OCI-LY1 (cell line): ENCODE results near the gene PIGR.

Experiments used
- H2AFZ ChIP-seq: fragments of 200-600 bp; sonication (generic), shearing (Covaris generic); 2 replicates; pipeline ENCODE4 v1.6.0; 2014; ENCODE audit warnings: antibody characterized with exemption, mild to moderate bottlenecking, low read length
- H3F3A ChIP-seq: fragments of 200-600 bp; sonication (generic), shearing (Covaris generic); 2 replicates; pipeline ENCODE4 v1.6.0; 2014; ENCODE audit warnings: mild to moderate bottlenecking, antibody characterized with exemption, low read length, moderate library complexity; ENCODE audit not compliant: insufficient read depth
- H3K27ac ChIP-seq: fragments of 200-600 bp; sonication (generic); 2 replicates; pipeline ENCODE4 v1.5.1; 2014; ENCODE audit warnings: low read length, mixed run types, mild to moderate bottlenecking, low read depth; ENCODE audit not compliant: poor library complexity, severe bottlenecking
- H3K27me3 ChIP-seq: fragments of 200-600 bp; sonication (generic); 2 replicates; pipeline ENCODE4 v1.6.0; 2014; ENCODE audit warnings: antibody characterized with exemption, mild to moderate bottlenecking, low read length, moderate library complexity; ENCODE audit not compliant: insufficient read depth
- H3K36me3 ChIP-seq: fragments of 200-600 bp; sonication (generic); 2 replicates; pipeline ENCODE4 v1.6.1; 2014; ENCODE audit warnings: mild to moderate bottlenecking, antibody characterized with exemption, low read length, moderate library complexity, mixed read lengths; ENCODE audit not compliant: insufficient read depth
- H3K4me1 ChIP-seq: fragments of 200-600 bp; sonication (generic); 2 replicates; pipeline ENCODE4 v1.5.1; 2014; ENCODE audit warnings: mild to moderate bottlenecking, low read length, moderate library complexity; ENCODE audit not compliant: insufficient read depth, severe bottlenecking
- H3K4me2 ChIP-seq: fragments of 200-600 bp; sonication (generic), shearing (Covaris generic); 2 replicates; pipeline ENCODE4 v1.6.1; 2014; ENCODE audit warnings: low read length
- H3K4me3 ChIP-seq: fragments of 200-600 bp; sonication (generic); 2 replicates; pipeline ENCODE4 v1.5.1; 2014; ENCODE audit warnings: low read length, low read depth, mild to moderate bottlenecking, mixed read lengths; ENCODE audit not compliant: poor library complexity, severe bottlenecking
- H3K79me2 ChIP-seq: fragments of 200-600 bp; shearing (Covaris generic); 2 replicates; pipeline ENCODE4 v1.6.1; 2016; ENCODE audit warnings: mixed run types, low read length, mixed read lengths; ENCODE audit not compliant: insufficient read depth
- H3K9ac ChIP-seq: fragments of 200-600 bp; sonication (generic), shearing (Covaris generic); 2 replicates; pipeline ENCODE4 v1.6.1; 2014; ENCODE audit warnings: mild to moderate bottlenecking, low read length, mixed read lengths
- H3K9me2 ChIP-seq: fragments of 200-600 bp; sonication (generic), shearing (Covaris generic); 2 replicates; pipeline ENCODE4 v1.6.1; 2014; ENCODE audit warnings: low read depth, mild to moderate bottlenecking, low read length, mixed read lengths
- H3K9me3 ChIP-seq: fragments of 200-600 bp; shearing (Covaris generic); 2 replicates; pipeline ENCODE4 v1.6.1; 2014; ENCODE audit warnings: low read length, mixed read lengths
- H4K20me1 ChIP-seq: fragments of 200-600 bp; sonication (generic), shearing (Covaris generic); 2 replicates; pipeline ENCODE4 v1.6.0; 2016; ENCODE audit warnings: mild to moderate bottlenecking, low read length; ENCODE audit not compliant: insufficient read depth
- CTCF ChIP-seq: fragments of 200-600 bp; sonication (generic), shearing (Covaris generic); IDR thresholded peaks from 2 replicates; pipeline ENCODE4 v1.5.1; 2017; ENCODE audit warnings: mild to moderate bottlenecking, antibody characterized with exemption, low read length, moderate library complexity, mixed read lengths
- EZH2 ChIP-seq: fragments of 200-600 bp; sonication (generic), shearing (Covaris generic); IDR thresholded peaks from 2 replicates; pipeline ENCODE4 v1.8.0; 2017; ENCODE audit warnings: borderline replicate concordance, mixed run types, mild to moderate bottlenecking, antibody characterized with exemption, low read length, moderate library complexity, mixed read lengths

Gene PIGR

GRCh38 chr1:206909161-206909882, 36.9 kb downstream of the PIGR start:
- H4K20me1 ChIP-seq, result no peaks in the 10 kb centered on the region
- no peaks in the 10 kb centered on the region for H3K9me3 ChIP-seq
- H3K79me2 ChIP-seq, result no peaks in the 10 kb centered on the region
- no peaks in the 10 kb centered on the region for H3F3A ChIP-seq
- H3K4me2 ChIP-seq, result peak overlapping the region; percentile 39; the same call in 1 of the 2 replicates
- no peak overlapping the region for H3K9ac ChIP-seq
- peak overlapping the region; percentile 26 for H3K4me3 ChIP-seq
- no peaks in the 10 kb centered on the region for H3K36me3 ChIP-seq
- no peak overlapping the region for H3K27ac ChIP-seq
- TF ChIP-seq CTCF (no peak), EZH2 (no peak)
- peaks cover 14% of the 10 kb centered on the region for H3K4me1 ChIP-seq
- H3K27me3 ChIP-seq, result no peaks in the 10 kb centered on the region
- H3K9me2 ChIP-seq, result no peaks in the 10 kb centered on the region
- H2AFZ ChIP-seq, result no peak overlapping the region

- Histone ChIP-seq H4K20me1 (no peaks in the 10 kb centered on the region), H3F3A (no peaks in the 10 kb centered on the region), H3K36me3 (no peaks in the 10 kb centered on the region), H3K4me1 (peaks cover 14% of the 10 kb centered on the region), H3K4me3 (no peak overlapping the region), H3K4me2 (no peak overlapping the region), H3K9me2 (no peaks in the 10 kb centered on the region), H3K9ac (no peak overlapping the region), H3K27ac (no peak overlapping the region), H3K27me3 (no peaks in the 10 kb centered on the region), H3K9me3 (no peaks in the 10 kb centered on the region), H2AFZ (no peak overlapping the region), H3K79me2 (no peaks in the 10 kb centered on the region)
- TF ChIP-seq EZH2, result no peak
- no peak for TF ChIP-seq CTCF
These were observed 38.2 kb downstream of the PIGR start for GRCh38 chr1:206908038-206908437.

DNA sequence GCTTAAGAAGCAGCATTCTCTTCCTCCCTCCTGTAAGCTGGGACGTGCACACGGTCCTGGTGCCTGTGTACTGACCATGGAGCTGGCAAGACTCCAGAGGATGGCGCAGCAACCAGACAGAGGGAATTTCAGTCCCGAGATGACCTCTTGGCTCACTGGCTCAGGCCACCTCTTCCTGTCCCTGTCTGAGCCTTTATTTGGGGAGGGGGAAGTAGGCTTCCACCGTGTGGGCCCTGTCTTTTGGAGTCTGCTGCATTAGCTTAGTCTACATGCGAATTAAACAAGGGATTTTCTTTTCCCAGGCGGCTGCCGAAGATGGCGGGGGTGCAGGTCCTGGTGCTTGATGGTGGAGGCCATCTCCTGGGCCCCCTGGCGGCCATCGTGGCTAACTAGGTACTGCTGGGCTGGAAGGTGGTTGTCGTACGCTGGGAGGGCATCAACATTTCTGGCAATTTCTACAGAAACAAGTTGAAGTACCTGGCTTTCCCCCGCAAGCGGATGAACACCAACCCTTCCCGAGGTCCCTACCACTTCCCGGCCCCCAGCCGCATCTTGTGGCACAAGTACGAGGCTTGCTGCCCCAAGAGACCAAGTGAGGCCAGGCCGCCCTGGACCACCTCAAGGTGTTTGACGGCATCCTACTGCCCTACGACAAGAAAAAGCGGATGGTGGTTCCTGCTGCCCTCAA, 38.8 kb downstream of the PIGR start:
- no peaks in the 10 kb centered on the region for H3K27me3 ChIP-seq
- TF ChIP-seq EZH2 (no peak), CTCF (peak; percentile 23; the same call in 1 of the 2 replicates)
- no peaks in the 10 kb centered on the region for H4K20me1 ChIP-seq
- no peak overlapping the region for H2AFZ ChIP-seq
- no peak overlapping the region for H3K9ac ChIP-seq
- no peak overlapping the region for H3K4me2 ChIP-seq
- H3K36me3 ChIP-seq, result no peaks in the 10 kb centered on the region
- peaks cover 14% of the 10 kb centered on the region for H3K4me1 ChIP-seq
- H3K9me3 ChIP-seq, result no peaks in the 10 kb centered on the region
- H3K27ac ChIP-seq, result no peak overlapping the region
- no peaks in the 10 kb centered on the region for H3K79me2 ChIP-seq
- H3K9me2 ChIP-seq, result no peaks in the 10 kb centered on the region
- H3K4me3 ChIP-seq, result no peak overlapping the region
- no peaks in the 10 kb centered on the region for H3F3A ChIP-seq
